ENCODE results near the gene GRID1.

- TF ChIP-seq, protein P1, sequence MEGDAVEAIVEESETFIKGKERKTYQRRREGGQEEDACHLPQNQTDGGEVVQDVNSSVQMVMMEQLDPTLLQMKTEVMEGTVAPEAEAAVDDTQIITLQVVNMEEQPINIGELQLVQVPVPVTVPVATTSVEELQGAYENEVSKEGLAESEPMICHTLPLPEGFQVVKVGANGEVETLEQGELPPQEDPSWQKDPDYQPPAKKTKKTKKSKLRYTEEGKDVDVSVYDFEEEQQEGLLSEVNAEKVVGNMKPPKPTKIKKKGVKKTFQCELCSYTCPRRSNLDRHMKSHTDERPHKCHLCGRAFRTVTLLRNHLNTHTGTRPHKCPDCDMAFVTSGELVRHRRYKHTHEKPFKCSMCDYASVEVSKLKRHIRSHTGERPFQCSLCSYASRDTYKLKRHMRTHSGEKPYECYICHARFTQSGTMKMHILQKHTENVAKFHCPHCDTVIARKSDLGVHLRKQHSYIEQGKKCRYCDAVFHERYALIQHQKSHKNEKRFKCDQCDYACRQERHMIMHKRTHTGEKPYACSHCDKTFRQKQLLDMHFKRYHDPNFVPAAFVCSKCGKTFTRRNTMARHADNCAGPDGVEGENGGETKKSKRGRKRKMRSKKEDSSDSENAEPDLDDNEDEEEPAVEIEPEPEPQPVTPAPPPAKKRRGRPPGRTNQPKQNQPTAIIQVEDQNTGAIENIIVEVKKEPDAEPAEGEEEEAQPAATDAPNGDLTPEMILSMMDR (IDR thresholded peaks at IDR 0.05): no peak
- no peak for TF ChIP-seq POLR2A (IDR thresholded peaks at IDR 0.05)
These were observed 795.7 kb downstream of the GRID1 start for GRCh38 chr10:85570871-85571270.

Measured in Peyer's patch (tissue), 4 donors.